Spleen (tissue), 11 donors: ENCODE data around the gene GUCD1. TPM values are rescaled to one million over a fixed set of nuclear protein-coding genes. Genes with fewer than 3 reads are reported as not detected.

ENCODE experiments used
- DNase-seq: peaks from one replicate; pipeline ENCODE4 v3.0.0-alpha.2; 2020
- H3K27ac ChIP-seq, 8 donors: fragments of 200-600 bp; sonication (generic) in 7 of 8; 1 replicate in 4 of 8; 2 replicates in 4 of 8; pipeline versions ENCODE4 v1.5.0 to v1.8.0; 2016 to 2021; ENCODE audit warnings: inconsistent platforms in 4 of 8, mild to moderate bottlenecking in 4 of 8, moderate library complexity in 1 of 8
- H3K27me3 ChIP-seq, 7 donors: fragments of 200-600 bp; sonication (generic) in 6 of 7; replicated peaks in 1 of 7; 1 replicate in 4 of 7; 2 replicates in 3 of 7; pipeline versions ENCODE4 v1.5.0 to v1.8.0; 2016 to 2021; ENCODE audit warnings: inconsistent platforms in 3 of 7, mild to moderate bottlenecking in 1 of 7
- H3K36me3 ChIP-seq, 6 donors: fragments of 200-600 bp; sonication (generic) in 5 of 6; 1 replicate in 4 of 6; 2 replicates in 2 of 6; pipeline versions ENCODE4 v1.5.0 to v1.8.0; 2016 to 2021; ENCODE audit warnings: inconsistent platforms in 2 of 6
- H3K4me1 ChIP-seq, 6 donors: fragments of 200-600 bp; sonication (generic) in 5 of 6; 1 replicate in 3 of 6; 2 replicates in 3 of 6; pipeline versions ENCODE4 v1.5.0 to v1.8.0; 2016 to 2021; ENCODE audit warnings: inconsistent platforms in 3 of 6
- H3K4me3 ChIP-seq, 8 donors: fragments of 200-600 bp; sonication (generic) in 7 of 8; 1 replicate in 4 of 8; 2 replicates in 4 of 8; pipeline versions ENCODE4 v1.5.0 to v1.8.0; 2016 to 2021; ENCODE audit warnings: inconsistent platforms in 4 of 8, mild to moderate bottlenecking in 4 of 8, moderate library complexity in 2 of 8
- H3K9me3 ChIP-seq, 8 donors: fragments of 200-600 bp; sonication (generic) in 7 of 8; 1 replicate in 4 of 8; 2 replicates in 4 of 8; pipeline versions ENCODE4 v1.5.0 to v1.8.0; 2016 to 2021; ENCODE audit warnings: inconsistent platforms in 4 of 8
- CTCF ChIP-seq, 11 experiments: fragments of 200-600 bp in 7 of 11; fragments of 450-650 bp in 4 of 11; sonication (generic) in 4 of 11; IDR thresholded peaks in 8 of 11; conservative IDR thresholded peaks in 3 of 11; 1 replicate in 7 of 11; 2 replicates in 4 of 11; pipeline versions ENCODE4 v1.4.0 to v1.8.0; 2016 to 2021; ENCODE audit warnings: antibody characterized with exemption in 11 of 11, inconsistent platforms in 4 of 11, mild to moderate bottlenecking in 1 of 11
- POLR2A ChIP-seq, 3 donors: fragments of 450-650 bp; IDR thresholded peaks; one replicate each; pipeline ENCODE4 v1.5.1; 2017; ENCODE audit warnings: antibody characterized with exemption in 3 of 3, mild to moderate bottlenecking in 1 of 3
- POLR2AphosphoS5 ChIP-seq, 3 donors: sonication (generic); formaldehyde crosslinking; IDR thresholded peaks; one replicate each; pipeline ENCODE4 v1.5.1; 2017; ENCODE audit warnings: antibody characterized with exemption in 3 of 3
- WGBS, 5 donors: extraction: QIAGEN DNeasy Blood & Tissue Kit in 3 of 5; methylation state at CpG; one replicate each; pipeline versions ENCODE4 v1.1.5 to v1.1.7; 2013 to 2018; 5-methylcytosine and 5-hydroxymethylcytosine counted together
- intact Hi-C: fragments of 100-400 bp; cut with DNase I; formaldehyde crosslinking; loops from one replicate; pipeline ENCODE4 v1.15.0; 2023; ENCODE audit warnings: low total_unique reads
- polyA plus RNA-seq, 3 donors: library from polyadenylated mRNA; stranded (reverse); fragments of 200-250 nt; gene quantifications; one replicate each; pipeline ENCODE4 v1.2.1, GENCODE V29; 2013
- total RNA-seq, 7 donors: library from RNA; depleted of rRNA in 3 of 7; stranded (reverse); fragments of >200 nt in 3 of 7; fragmentation: NEBNext Ultra II Directional in 4 of 7; extraction: Animal tissue kit (Norgen Biotek cat#: 25700) in 4 of 7; gene quantifications; one replicate each; pipeline versions ENCODE4 v1.1.0 to v1.2.1, GENCODE V29; 2016 to 2021
- donor health status: healthy with polysubstance abuse.
- donor health status: DM: no; HTN: no; CAD: no; lungs with moderate emphysema.
- donor health status: DM: no; HTN: no; CAD: no.
- donor health status: Bipolar disorder and iron deficiency.
- donor health status: healthy.
- donor health status: DM: no; HTN: no; CAD: no.
- donor health status: DM: yes; HTN: yes; CAD: no.

The GUCD1 gene
- total and polyA plus RNA-seq, 10 donors = 82.6 to 162 (median 106) TPM

- peaks cover 0 to 18% (median 0%) of the 10 kb centered on the region in 6 donors for H3K4me1 ChIP-seq
- H3K9me3 ChIP-seq = no peaks in the 10 kb centered on the region
- H3K4me3 ChIP-seq = no peak overlapping the region
- no peaks in the 10 kb centered on the region for H3K27me3 ChIP-seq
- no peak for DNase-seq
- H3K27ac ChIP-seq = no peak overlapping the region
- WGBS, 5 donors = 77 to 97% (median 94%) methylated on average over 2 of the region's 2 CpGs
- TF ChIP-seq POLR2A (IDR thresholded peaks at IDR 0.05) = no peak
- no peak for TF ChIP-seq CTCF (IDR thresholded peaks at IDR 0.05 in 8 of 11, conservative IDR thresholded peaks at IDR 0.05 in 3 of 11)
- TF ChIP-seq POLR2AphosphoS5 (IDR thresholded peaks at IDR 0.05) = no peak
- peaks cover 0 to 37% (median 4%) of the 10 kb centered on the region in 6 donors for H3K36me3 ChIP-seq
- intact Hi-C loops = no loop called here
These were observed 25.3 kb upstream of the GUCD1 start for GRCh38 chr22:24580276-24580675.

- intact Hi-C loops = no loop called here
- Histone ChIP-seq H3K4me1 (peaks cover 0 to 10% (median 0%) of the 10 kb centered on the region in 6 donors), H3K9me3 (no peaks in the 10 kb centered on the region), H3K4me3 (no peak overlapping the region), H3K36me3 (peaks cover 0 to 47% (median 9%) of the 10 kb centered on the region in 6 donors), H3K27me3 (no peaks in the 10 kb centered on the region), H3K27ac (no peak overlapping the region)
- no peak for TF ChIP-seq POLR2A (IDR thresholded peaks at IDR 0.05)
- TF ChIP-seq POLR2AphosphoS5 (IDR thresholded peaks at IDR 0.05) = no peak
- no peak for TF ChIP-seq CTCF (IDR thresholded peaks at IDR 0.05 in 8 of 11, conservative IDR thresholded peaks at IDR 0.05 in 3 of 11)
- 92 to 98% (median 93%) methylated on average over 1 of the region's 1 CpG for WGBS, 5 donors
- no peak for DNase-seq
These were observed 24.3 kb upstream of the GUCD1 start for GRCh38 chr22:24579258-24579601.

GRCh38 chr22:24578355-24579257 is 23.7 kb upstream of the GUCD1 start:
- no peak for TF ChIP-seq POLR2A (IDR thresholded peaks at IDR 0.05)
- TF ChIP-seq POLR2AphosphoS5 (IDR thresholded peaks at IDR 0.05) = peak in 1 of 3 donors; percentile 22
- TF ChIP-seq CTCF (IDR thresholded peaks at IDR 0.05 in 8 of 11, conservative IDR thresholded peaks at IDR 0.05 in 3 of 11) = no peak
- WGBS, 5 donors = 86 to 93% (median 90%) methylated on average over 8 of the region's 8 CpGs
- intact Hi-C loops = no loop called here
- no peak overlapping the region for H3K4me3 ChIP-seq
- DNase-seq = peak; percentile 3
- H3K4me1 ChIP-seq = peaks cover 0 to 3% (median 0%) of the 10 kb centered on the region in 6 donors
- no peaks in the 10 kb centered on the region for H3K27me3 ChIP-seq
- no peaks in the 10 kb centered on the region for H3K9me3 ChIP-seq
- H3K36me3 ChIP-seq = peaks cover 0 to 53% (median 13%) of the 10 kb centered on the region in 6 donors
- H3K27ac ChIP-seq = no peak overlapping the region

- no peaks in the 10 kb centered on the region for H3K9me3 ChIP-seq
- WGBS, 5 donors = 79 to 92% (median 90%) methylated on average over 1 of the region's 1 CpG
- no peak overlapping the region for H3K27ac ChIP-seq
- DNase-seq = no peak
- intact Hi-C loops = no loop called here
- no peaks in the 10 kb centered on the region for H3K27me3 ChIP-seq
- no peak overlapping the region for H3K4me3 ChIP-seq
- peaks cover 0 to 72% (median 31%) of the 10 kb centered on the region in 6 donors for H3K36me3 ChIP-seq
- no peaks in the 10 kb centered on the region for H3K4me1 ChIP-seq
- no peak for TF ChIP-seq POLR2A (IDR thresholded peaks at IDR 0.05)
- no peak for TF ChIP-seq POLR2AphosphoS5 (IDR thresholded peaks at IDR 0.05)
- TF ChIP-seq CTCF (IDR thresholded peaks at IDR 0.05 in 8 of 11, conservative IDR thresholded peaks at IDR 0.05 in 3 of 11) = no peak
These were observed 21.8 kb upstream of the GUCD1 start for GRCh38 chr22:24576778-24577177.
